GM18861 (cell line): ENCODE data around the gene CDH5.
"Not testable (repeated sequence)": the region's sequence is repeated elsewhere in the genome, so short reads cannot be mapped to it uniquely, and the experiment has no call there.

Source experiments
- ATAC-seq: cut with Tn5 transposase; IDR thresholded peaks from one replicate; pipeline ENCODE4 v1.9.1; 2021; ENCODE audit not compliant: unreplicated experiment

The CDH5 gene

GRCh38 chr16:66366433-66367299 lies at the start of gene CDH5:
TSS of gene CDH5 (plus strand) at chr16:66366691. CDS start at chr16:66379338, 12,647 bp downstream.
- ATAC-seq = no peak

- ATAC-seq = no peak
Measured at GRCh38 chr16:66318505-66318904, 48.0 kb upstream of the CDH5 start.

GRCh38 chr16:66320774-66321173 lies 45.7 kb upstream of the CDH5 start:
- ATAC-seq = no peak

- ATAC-seq = peak; percentile 79
Measured at GRCh38 chr16:66322174-66322573, 44.3 kb upstream of the CDH5 start.

- ATAC-seq = no peak
Measured at GRCh38 chr16:66324815-66325515, 41.5 kb upstream of the CDH5 start.

- no peak for ATAC-seq
Measured at GRCh38 chr16:66325717-66326376, 40.6 kb upstream of the CDH5 start.

- no peak for ATAC-seq
Measured at GRCh38 chr16:66326991-66327513, 39.4 kb upstream of the CDH5 start.

GRCh38 chr16:66328282-66328681 lies 38.2 kb upstream of the CDH5 start:
- no peak for ATAC-seq

GRCh38 chr16:66331464-66331863 lies 35.0 kb upstream of the CDH5 start:
- ATAC-seq = not testable (repeated sequence)

GRCh38 chr16:66332634-66333610 lies 33.6 kb upstream of the CDH5 start:
- no peak for ATAC-seq

GRCh38 chr16:66334853-66335574 lies 31.5 kb upstream of the CDH5 start:
- no peak for ATAC-seq

GRCh38 chr16:66335704-66336329 lies 30.7 kb upstream of the CDH5 start:
- ATAC-seq = no peak

- no peak for ATAC-seq
Measured at GRCh38 chr16:66337463-66338188, 28.9 kb upstream of the CDH5 start.

- no peak for ATAC-seq
Measured at GRCh38 chr16:66342294-66342900, 24.1 kb upstream of the CDH5 start.

GRCh38 chr16:66344533-66345145 lies 21.9 kb upstream of the CDH5 start:
- no peak for ATAC-seq

GRCh38 chr16:66346221-66346620 lies 20.3 kb upstream of the CDH5 start:
- ATAC-seq = no peak

GRCh38 chr16:66352304-66352703 lies 14.2 kb upstream of the CDH5 start:
- no peak for ATAC-seq

- no peak for ATAC-seq
Measured at GRCh38 chr16:66353055-66353454, 13.4 kb upstream of the CDH5 start.
